Activated gamma-delta T cell treated with anti-CD3 and anti-CD28 coated beads, Interleukin-2, amount 50 U/mL, for 16 hours (primary cell): ENCODE results near the gene ARID1B.

Experiments used
- DNase-seq: peaks from one replicate; pipeline ENCODE4 v3.0.0-alpha.2; 2020; ENCODE audit warnings: low read depth

The ARID1B gene

DNA sequence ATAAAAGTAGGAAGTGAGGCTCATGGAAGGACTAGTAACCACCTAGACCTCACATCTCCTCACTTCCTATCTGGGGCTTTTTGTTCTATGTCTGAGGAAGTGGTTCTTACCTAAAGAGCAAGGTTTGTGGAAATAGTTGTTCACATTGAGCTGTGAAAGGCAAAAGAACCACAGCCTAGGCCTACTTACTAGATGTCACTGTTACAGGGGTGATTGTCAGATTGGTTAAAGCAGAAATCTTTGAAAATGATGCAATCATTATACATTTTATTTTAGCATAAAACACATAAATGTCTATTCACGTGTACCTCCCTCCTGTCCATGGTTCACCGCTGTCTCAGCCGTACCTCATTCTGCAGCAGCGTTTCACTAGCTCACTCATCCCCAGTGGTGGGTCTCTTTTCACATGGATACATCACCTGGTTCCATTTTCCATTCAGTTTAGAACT is 277.4 kb downstream of the ARID1B start:
- peak; percentile 9 for DNase-seq

- DNase-seq, result no peak
These were observed 278.7 kb downstream of the ARID1B start for GRCh38 chr6:157055863-157056262.

DNA sequence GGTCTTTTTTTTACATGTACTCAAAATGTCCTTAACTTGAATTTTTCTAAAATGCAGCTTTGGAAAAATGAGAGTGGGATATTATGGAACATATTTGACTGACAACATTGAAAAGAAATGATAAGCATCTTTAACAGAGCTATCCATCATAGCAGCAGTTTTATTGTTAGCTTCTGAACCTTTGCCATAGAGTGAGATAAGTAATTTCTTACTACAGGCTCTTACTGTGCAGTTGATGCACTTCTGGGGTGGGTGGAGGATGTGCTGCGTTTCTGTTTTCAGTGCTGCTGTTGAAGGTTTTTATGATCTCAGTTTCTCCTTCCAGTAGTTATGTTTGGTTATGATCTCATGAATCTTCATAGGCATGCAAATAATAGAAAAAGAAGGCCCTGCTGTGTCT is 279.1 kb downstream of the ARID1B start:
- no peak for DNase-seq

GRCh38 chr6:157058574-157058973 is 281.4 kb downstream of the ARID1B start:
- DNase-seq, result no peak

- no peak for DNase-seq
These were observed 282.6 kb downstream of the ARID1B start for GRCh38 chr6:157059781-157060180.

GRCh38 chr6:157060440-157060952 is 283.3 kb downstream of the ARID1B start:
- DNase-seq, result no peak

DNA sequence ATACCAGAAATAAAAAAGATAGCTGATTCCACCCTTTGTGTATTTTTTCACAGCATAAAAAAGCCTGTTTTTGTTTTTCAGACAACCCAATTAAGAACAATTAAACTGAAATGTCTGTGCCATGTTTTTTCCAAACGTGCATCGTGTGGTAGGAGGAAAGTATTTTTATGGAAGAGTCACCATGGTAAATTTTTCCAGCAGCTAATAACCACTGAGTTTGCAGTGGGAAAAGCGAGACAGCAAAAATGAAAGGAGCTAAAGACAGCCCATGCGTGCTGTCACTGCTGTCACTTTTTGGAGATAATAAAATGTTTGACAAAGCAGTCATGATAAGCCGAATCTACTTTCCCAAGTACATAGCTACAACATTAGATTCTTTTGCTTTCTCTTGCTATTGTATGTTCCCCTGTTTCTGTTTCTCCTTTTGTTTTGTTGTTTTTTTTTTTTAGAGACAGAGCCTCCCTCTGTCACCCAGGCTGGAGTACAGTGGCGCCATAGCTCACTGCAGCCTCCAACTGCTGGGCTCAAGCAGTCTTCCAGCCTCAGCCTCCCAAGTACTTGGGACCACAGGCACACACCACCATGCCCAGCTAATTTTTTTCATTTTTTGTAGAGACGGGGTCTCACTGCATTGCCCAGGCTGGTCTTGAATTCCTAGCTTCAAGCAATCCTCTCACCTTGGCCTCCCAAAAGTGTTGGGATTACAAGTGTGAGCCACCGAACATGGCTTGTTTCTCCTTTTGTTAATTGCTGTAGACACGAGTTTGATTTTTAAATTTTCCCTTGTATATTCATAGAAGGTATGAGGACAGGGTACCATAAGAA is 284.8 kb downstream of the ARID1B start:
- no peak for DNase-seq

DNA sequence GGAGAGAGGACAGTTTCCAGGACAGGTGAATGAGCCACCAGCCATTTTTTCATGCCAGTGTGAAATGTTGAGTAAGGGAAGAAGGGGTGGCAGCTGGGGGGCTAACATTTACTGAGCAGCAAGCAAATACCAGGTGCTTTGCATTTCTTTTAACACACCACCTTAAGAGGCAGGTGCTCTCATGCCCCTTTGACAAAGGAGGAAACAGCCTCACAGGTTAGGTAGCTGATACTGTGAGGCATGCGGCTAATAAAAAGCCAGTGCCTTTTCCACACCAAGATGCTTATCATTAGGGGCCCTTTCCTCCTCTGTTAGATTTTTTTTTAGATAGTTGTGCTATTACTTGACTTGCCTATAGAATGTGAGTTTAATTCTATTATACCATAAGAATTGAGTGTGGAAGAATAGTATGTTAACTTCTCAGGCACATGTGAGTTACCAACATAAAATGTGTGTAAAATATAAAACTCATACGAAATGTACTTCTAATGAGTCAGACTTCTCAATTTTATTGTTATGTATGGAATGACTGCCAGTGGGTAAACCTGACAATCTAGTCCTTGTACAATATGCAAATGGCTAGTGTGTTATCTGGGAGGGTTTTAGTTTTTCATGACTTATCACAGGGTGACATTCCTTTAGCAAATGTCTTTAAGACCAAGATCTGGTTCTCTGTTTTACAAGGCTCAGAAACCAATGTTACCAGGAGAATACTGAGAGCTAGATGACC is 286.2 kb downstream of the ARID1B start:
- DNase-seq, result no peak

DNA sequence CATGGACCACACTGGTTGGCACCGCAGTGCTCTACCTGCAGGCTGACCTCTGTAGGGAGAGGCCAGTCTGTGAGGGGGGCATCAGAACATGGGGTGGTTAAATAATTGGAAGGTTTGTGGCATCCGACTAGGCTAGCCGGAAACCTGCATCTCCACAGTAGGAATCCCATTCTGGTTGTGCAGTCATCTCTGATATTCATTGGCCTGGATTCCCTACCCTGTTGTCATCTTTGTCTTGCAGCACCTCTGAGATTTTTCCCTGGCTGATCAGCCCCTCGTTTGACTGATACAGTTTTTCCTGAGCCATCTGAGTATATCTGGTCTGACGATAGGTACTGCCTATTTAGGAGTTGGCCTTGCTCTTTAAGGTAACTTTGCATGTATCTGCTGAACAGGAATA is 286.7 kb downstream of the ARID1B start:
- DNase-seq, result no peak

- no peak for DNase-seq
These were observed 287.3 kb downstream of the ARID1B start for GRCh38 chr6:157064502-157064901.

- DNase-seq, result no peak
These were observed 288.2 kb downstream of the ARID1B start for GRCh38 chr6:157065366-157065765.

- DNase-seq, result no peak
These were observed 289.8 kb downstream of the ARID1B start for GRCh38 chr6:157066781-157067491.

- no peak for DNase-seq
These were observed 290.3 kb downstream of the ARID1B start for GRCh38 chr6:157067507-157067906.

DNA sequence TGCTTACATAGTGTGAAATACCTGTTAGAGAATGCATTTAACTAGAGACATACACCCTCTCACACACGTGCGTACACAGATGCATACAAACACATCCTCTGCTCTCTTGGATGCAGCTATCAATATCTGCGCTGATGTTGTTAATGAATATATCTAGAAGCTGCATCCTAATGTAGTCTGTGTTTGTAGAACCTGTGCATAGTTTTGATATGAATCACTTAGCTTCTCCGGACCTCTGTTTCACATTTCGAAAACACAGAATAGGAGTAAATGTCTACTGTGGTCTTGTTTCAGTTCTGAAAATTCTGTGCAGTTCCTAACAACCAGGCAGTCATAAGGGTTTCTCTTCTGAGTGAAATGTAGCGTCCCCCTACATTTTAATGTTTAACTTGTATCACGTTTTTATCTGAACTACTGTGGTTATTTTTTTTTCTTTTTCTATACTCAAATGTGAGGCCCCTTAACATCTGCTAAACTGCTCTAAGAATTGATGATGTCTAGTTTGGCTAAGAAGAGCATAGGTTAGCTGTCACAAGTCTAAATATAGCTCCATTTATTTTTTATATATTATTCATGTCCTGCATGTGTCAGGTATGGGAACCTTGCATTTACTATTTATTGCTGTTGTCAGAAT is 291.6 kb downstream of the ARID1B start:
- DNase-seq, result no peak

- DNase-seq, result no peak
These were observed 292.4 kb downstream of the ARID1B start for GRCh38 chr6:157069585-157069984.

GRCh38 chr6:157070403-157071107 is 293.4 kb downstream of the ARID1B start:
- DNase-seq, result no peak

- no peak for DNase-seq
These were observed 294.9 kb downstream of the ARID1B start for GRCh38 chr6:157072128-157072527.

GRCh38 chr6:157073596-157073995 is 296.4 kb downstream of the ARID1B start:
- DNase-seq, result no peak

DNA sequence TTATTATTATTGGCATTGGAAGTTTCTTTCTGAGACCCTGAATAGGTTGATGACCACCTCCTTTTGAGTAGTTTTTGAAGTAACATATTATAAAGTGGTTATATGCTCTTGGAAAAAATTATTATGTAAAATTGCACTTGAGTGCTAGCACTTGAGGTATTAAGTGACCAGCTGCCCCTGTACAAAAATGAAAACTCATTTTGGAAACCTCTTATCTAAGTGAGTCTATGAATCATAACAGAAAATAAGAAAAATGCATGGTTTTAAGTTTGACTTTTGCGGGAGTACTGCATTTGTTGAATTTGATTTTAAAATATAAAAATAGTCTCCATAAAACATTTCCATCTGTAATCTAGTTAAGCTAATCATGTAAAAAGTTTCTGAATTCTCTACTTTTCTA is 297.8 kb downstream of the ARID1B start:
- no peak for DNase-seq

DNA sequence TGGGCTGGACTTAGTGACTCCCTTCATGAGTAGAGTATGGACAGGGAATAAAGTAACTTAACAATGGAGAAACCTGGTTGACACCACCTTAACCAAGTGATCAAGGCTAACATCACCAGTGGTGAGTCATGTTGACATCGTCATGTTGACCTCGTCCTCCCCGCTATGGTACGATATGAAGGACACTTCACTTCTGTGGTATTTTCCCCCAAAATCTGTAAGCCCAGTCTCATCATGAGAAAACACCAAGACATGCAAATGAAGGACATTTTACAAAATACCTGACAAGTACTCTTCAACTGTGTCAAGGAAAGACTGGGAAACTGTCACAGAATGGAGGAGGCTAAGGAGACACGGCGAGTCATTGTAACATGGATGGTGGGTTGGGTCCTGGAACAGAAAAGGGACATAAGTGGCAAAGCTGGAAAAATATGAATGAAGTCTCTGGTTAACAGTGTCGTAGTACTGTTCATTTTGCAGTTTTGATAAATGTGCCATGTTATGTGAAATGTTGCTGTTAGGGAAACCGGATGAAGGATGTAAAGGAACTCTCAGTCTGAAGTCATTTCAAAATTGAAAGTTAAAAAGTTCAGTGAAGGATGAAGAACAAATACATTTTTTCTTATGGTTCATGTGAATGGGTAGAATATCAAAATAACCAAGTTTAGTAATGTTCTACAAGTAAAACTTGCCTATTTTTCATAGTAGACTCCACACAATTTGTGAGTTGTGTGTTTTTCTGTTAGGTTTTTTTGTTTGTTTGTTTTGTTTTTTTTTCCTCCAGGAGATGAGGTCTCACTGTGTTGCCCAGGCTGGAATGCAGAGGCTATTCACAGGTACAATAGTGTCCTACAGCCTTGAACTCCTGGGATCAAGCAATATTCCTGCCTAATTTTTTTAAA is 298.6 kb downstream of the ARID1B start:
- DNase-seq, result no peak
